Aorta (tissue), 5 donors: ENCODE data around the gene HES2. TPM values are rescaled to one million over a fixed set of nuclear protein-coding genes. Genes with fewer than 3 reads are reported as not detected.
"Not testable (repeated sequence)": the region's sequence is repeated elsewhere in the genome, so short reads cannot be mapped to it uniquely, and the experiment has no call there.

Experiments
- ATAC-seq: fragments of 200-7000 bp; cut with Tn5 transposase; one replicate; pipeline ENCODE4 v1.9.1; 2022; ENCODE audit warnings: moderate library complexity; ENCODE audit not compliant: low FRiP score
- DNase-seq, 2 donors: peaks; one replicate each; pipeline ENCODE4 v3.0.0-alpha.2; 2020
- H3K27ac ChIP-seq, 2 donors: one replicate each; pipeline ENCODE4 v1.5.1; 2013; ENCODE audit warnings: low read length in 2 of 2, mild to moderate bottlenecking in 2 of 2, moderate library complexity in 2 of 2, control low read depth in 1 of 2, inconsistent platforms in 1 of 2, low read depth in 1 of 2
- H3K27me3 ChIP-seq, 2 donors: one replicate each; pipeline ENCODE4 v1.6.1; 2013; ENCODE audit warnings: control low read depth in 1 of 2, low read length in 1 of 2, mild to moderate bottlenecking in 1 of 2, moderate library complexity in 1 of 2; ENCODE audit not compliant: insufficient read depth in 2 of 2, control insufficient read depth in 1 of 2
- H3K36me3 ChIP-seq, 2 donors: one replicate each; pipeline ENCODE4 v1.6.1; 2013; ENCODE audit warnings: control low read depth in 1 of 2, low read length in 1 of 2, mild to moderate bottlenecking in 1 of 2; ENCODE audit not compliant: insufficient read depth in 2 of 2, control insufficient read depth in 1 of 2
- H3K4me1 ChIP-seq, 2 donors: one replicate each; pipeline ENCODE4 v1.6.1; 2013; ENCODE audit warnings: low read length in 2 of 2, control low read depth in 1 of 2, mild to moderate bottlenecking in 1 of 2, moderate library complexity in 1 of 2; ENCODE audit not compliant: insufficient read depth in 2 of 2, control insufficient read depth in 1 of 2
- H3K4me3 ChIP-seq, 2 donors: one replicate each; pipeline ENCODE4 v1.5.1; 2013; ENCODE audit warnings: low read length in 2 of 2, control low read depth in 1 of 2, mild to moderate bottlenecking in 1 of 2
- H3K9me3 ChIP-seq: one replicate; pipeline ENCODE4 v1.6.1; 2013; ENCODE audit warnings: mild to moderate bottlenecking, low read length; ENCODE audit not compliant: control insufficient read depth
- WGBS, 2 donors: extraction: QIAGEN DNeasy Blood & Tissue Kit; methylation state at CpG; one replicate each; pipeline ENCODE4 v1.1.7; 2013; 5-methylcytosine and 5-hydroxymethylcytosine counted together
- intact Hi-C, 2 donors: fragments of 100-400 bp; cut with DNase I; formaldehyde crosslinking; loops; one replicate each; pipeline versions ENCODE4 v1.14.2 to v1.15.0; 2022
- polyA plus RNA-seq, 2 donors: library from polyadenylated mRNA; stranded (reverse); fragments of 200-250 nt; gene quantifications; one replicate each; pipeline ENCODE4 v1.2.3, GENCODE V29; 2013
- total RNA-seq, 2 donors: library from RNA; stranded (reverse); fragmentation: NEBNext Ultra II Directional; extraction: Animal tissue kit (Norgen Biotek cat#: 25700); gene quantifications; one replicate each; pipeline ENCODE4 v1.2.1, GENCODE V29; 2021
- donor health status: healthy with polysubstance abuse.
- donor health status: Bipolar disorder and iron deficiency.
- donor health status: DM: no; HTN: no; CAD: no.
- donor health status: DM: no; HTN: no; CAD: no.
- donor health status: DM: yes; HTN: yes; CAD: no.

The HES2 gene
- total and polyA plus RNA-seq, 4 donors: 0.49 to 1.4 TPM; not detected in 2

DNA sequence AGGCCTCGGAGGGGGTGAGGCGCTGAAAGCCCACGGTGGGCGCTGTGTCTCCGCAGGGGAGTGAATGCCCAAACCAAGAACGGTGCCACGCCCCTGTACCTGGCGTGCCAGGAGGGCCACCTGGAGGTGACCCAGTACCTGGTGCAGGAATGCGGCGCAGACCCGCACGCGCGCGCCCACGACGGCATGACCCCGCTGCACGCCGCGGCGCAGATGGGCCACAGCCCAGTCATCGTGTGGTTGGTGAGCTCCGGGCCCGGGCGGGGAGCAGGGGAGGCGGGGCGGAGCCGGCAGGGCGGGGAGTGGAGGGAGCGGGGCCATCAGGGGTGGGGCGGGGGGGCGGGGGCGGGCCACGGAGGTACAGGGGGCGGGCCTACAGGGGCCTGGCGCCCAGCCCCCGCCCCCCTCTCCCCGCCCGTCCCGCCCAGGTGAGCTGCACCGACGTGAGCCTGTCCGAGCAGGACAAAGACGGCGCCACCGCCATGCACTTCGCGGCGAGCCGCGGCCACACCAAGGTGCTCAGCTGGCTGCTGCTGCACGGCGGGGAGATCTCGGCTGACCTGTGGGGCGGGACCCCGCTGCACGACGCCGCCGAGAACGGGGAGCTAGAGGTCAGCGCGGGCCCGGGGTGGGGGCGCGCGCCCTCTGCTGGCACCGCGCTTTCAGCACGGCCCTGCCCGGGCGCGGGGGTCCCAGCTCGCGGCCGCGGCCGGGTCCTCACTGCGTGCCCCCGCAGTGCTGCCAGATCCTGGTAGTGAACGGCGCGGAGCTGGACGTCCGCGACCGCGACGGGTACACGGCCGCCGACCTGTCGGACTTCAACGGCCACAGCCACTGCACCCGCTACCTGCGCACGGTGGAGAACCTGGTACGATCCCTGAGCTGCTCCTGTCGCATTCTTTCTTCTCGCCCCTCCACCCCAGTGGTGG lies 20.7 kb upstream of the HES2 start:
- WGBS, 2 donors: 8 to 9% methylated on average over 66 to 100 of the region's 101 CpGs
- no peaks in the 10 kb centered on the region for H3K27me3 ChIP-seq
- H3K4me1 ChIP-seq: no peaks in the 10 kb centered on the region
- no peaks in the 10 kb centered on the region for H3K36me3 ChIP-seq
- no peak overlapping the region for H3K27ac ChIP-seq
- intact Hi-C loops: no loop called here
- DNase-seq (no peak), ATAC-seq (no peak)
- no peak overlapping the region for H3K4me3 ChIP-seq
- H3K9me3 ChIP-seq: no peaks in the 10 kb centered on the region

DNA sequence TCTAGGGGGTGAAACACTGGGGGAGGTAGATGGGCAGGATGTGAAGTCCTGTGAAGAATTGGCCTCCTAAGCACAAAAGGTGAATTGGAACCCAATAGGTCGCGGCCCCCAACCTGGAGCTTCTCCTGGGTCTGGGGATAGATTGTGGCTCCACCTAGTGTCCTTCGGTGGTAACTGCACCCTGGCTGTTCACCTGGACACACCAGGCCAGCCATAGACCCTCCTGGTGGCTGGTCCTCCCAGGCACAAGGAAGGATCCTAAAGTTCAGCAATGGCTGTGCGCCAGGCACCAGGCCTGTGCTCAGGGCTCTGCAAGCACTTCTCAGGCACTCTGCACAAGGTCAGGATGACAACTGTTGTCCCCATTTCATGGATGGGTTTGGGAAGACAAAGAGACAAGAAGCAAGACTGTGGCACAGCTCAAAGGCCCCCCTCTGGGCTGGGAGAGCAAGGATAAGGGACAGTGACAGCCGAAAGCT lies 18.4 kb upstream of the HES2 start:
- DNase-seq (peak in 1 of 2 donors; percentile 87), ATAC-seq (peak; percentile 72)
- Histone ChIP-seq H3K36me3 (no peaks in the 10 kb centered on the region), H3K27me3 (no peaks in the 10 kb centered on the region), H3K4me1 (no peaks in the 10 kb centered on the region), H3K4me3 (no peak overlapping the region), H3K9me3 (no peaks in the 10 kb centered on the region), H3K27ac (no peak overlapping the region)
- 10 to 16% methylated on average over 5 of the region's 5 CpGs for WGBS, 2 donors
- intact Hi-C loops: loop anchor here in 1 of 2 donors (1.0 kb wide), 1 partner anchor 192 kb away; no protein-coding TSS in a partner anchor

DNA sequence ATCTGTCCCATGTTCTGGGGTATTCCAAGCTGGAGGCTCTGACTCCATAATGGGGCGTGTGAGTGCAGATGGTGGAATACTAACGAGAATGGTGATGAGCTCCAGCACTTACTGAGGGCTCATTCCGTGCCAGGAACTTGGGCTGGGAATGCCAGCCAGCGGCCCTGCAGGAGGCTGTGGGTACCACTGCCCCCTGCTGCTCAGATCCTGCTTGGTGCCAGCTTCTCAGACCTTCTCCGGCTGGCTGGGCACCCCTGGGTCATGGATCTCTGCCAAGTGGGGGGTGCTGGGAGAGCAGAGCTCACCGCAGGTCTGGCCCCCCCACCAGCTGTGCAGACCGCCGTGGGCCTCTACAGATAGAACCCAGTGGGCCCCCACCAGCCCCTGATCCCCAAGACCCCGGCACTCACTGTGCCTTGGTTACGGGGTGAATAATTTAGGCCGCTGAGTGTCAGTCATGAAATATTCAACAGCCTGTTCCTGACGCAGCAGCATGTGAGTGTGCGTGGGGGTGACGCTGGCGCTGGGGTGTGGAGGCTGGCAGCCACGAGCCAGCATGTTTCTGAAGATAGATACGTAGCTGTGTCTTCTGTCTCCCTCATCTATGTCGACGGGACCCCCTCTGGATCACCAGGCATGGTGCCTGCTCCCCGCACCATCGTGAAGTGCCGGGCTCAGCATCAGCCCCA lies 17.4 kb upstream of the HES2 start:
- H3K27ac ChIP-seq, H3K4me3 ChIP-seq, intact Hi-C loops, ATAC-seq, H3K36me3 ChIP-seq, H3K9me3 ChIP-seq, H3K4me1 ChIP-seq, H3K27me3 ChIP-seq, DNase-seq: not testable (repeated sequence)
- WGBS, 2 donors: 43 to 44% methylated on average over 22 of the region's 22 CpGs

DNA sequence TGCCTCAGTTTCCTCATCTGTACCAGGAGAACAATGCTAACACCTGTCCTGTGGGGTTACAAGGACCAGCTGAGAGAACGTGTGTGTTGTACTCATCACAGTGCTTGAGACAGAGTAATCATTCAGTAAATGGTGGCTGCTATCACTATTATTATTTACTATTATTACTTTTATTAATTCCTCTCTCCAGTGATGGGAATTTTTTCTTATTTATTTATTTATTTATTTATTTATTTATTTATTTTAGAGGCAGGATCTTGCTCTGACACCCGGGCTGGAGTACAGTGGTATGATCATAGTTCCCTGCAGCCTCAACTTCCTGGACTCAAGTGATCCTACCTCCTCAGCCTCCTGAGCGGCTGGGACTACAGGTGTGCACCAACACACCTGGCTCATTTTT lies 16.6 kb upstream of the HES2 start:
- ATAC-seq, H3K36me3 ChIP-seq, H3K27me3 ChIP-seq, H3K4me3 ChIP-seq, H3K9me3 ChIP-seq, H3K4me1 ChIP-seq, intact Hi-C loops, DNase-seq, H3K27ac ChIP-seq: not testable (repeated sequence)
- 73 to 76% methylated on average over 3 of the region's 3 CpGs for WGBS, 2 donors

DNA sequence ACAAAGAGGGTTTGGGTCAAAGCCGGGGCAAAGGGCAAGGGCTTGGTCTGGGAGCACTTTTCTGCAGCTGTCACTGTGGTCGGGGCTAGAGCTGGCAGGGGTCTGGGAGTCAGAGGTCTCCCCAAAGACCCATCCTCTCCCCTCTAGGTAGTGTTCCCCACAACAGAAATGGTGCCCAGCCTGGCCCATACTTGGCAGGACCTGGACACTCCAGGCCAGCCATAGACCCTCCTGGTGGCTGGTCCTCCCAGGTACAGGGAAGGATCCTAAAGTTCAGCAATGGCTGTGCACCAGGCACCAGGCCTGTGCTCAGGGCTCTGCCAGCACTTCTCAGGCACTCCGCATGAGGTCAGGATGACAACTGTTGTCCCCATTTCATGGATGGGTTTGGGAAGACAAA lies 15.8 kb upstream of the HES2 start:
- intact Hi-C loops: no loop called here
- no peak for ATAC-seq
- Histone ChIP-seq H3K9me3 (no peaks in the 10 kb centered on the region), H3K27me3 (no peaks in the 10 kb centered on the region), H3K4me3 (no peak overlapping the region), H3K27ac (no peak overlapping the region), H3K4me1 (no peaks in the 10 kb centered on the region), H3K36me3 (no peaks in the 10 kb centered on the region)
- 97 to 98% methylated on average over 3 of the region's 3 CpGs for WGBS, 2 donors
- DNase-seq: no peak

DNA sequence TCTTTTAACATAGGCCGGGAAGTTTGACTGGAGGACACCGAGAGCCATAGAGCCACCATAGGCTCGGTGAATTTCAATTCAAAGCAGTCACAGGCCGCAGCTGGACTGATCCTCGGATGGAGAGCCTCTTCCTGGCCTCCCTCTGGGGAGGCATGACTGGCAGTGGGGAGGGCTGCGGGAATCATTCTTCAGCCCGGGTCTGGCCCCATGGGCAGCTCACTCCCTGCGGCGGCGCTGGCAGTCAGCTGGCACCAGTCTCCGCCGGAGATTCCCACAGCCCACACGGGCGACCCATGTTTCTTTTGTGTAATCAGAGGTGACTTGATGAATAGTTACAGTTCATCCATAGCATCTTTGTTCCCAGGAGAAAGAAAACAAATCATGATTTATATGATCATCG lies 15.4 kb upstream of the HES2 start:
- Histone ChIP-seq H3K36me3 (no peaks in the 10 kb centered on the region), H3K9me3 (no peaks in the 10 kb centered on the region), H3K27ac (no peak overlapping the region), H3K27me3 (no peaks in the 10 kb centered on the region), H3K4me3 (no peak overlapping the region), H3K4me1 (no peaks in the 10 kb centered on the region)
- no peak for DNase-seq
- intact Hi-C loops: no loop called here
- 91 to 92% methylated on average over 15 of the region's 15 CpGs for WGBS, 2 donors
- no peak for ATAC-seq

DNA sequence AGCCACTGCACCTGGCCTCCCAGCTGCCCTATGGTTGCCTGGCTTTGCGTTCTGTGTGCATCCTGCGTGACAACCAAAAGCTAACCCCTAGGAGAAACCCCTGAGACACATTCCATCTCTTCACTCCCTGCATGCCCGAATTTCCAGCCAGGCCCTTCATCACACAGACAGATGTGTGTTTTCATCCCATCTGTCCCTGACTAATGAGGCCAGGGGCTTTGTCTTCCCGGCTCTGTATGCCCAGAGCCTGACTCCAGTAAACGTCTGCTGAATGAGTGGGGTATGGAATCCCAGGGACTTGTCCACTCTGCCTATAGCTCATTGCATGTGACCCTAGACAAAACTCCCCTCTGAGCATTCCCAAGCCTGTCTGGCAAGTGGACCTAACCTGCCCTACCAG lies 14.5 kb upstream of the HES2 start:
- no peaks in the 10 kb centered on the region for H3K4me1 ChIP-seq
- no peak overlapping the region for H3K4me3 ChIP-seq
- 82 to 91% methylated on average over 5 of the region's 5 CpGs for WGBS, 2 donors
- no peaks in the 10 kb centered on the region for H3K9me3 ChIP-seq
- DNase-seq (no peak), ATAC-seq (no peak)
- no peaks in the 10 kb centered on the region for H3K36me3 ChIP-seq
- intact Hi-C loops: no loop called here
- H3K27me3 ChIP-seq: no peaks in the 10 kb centered on the region
- H3K27ac ChIP-seq: no peak overlapping the region

DNA sequence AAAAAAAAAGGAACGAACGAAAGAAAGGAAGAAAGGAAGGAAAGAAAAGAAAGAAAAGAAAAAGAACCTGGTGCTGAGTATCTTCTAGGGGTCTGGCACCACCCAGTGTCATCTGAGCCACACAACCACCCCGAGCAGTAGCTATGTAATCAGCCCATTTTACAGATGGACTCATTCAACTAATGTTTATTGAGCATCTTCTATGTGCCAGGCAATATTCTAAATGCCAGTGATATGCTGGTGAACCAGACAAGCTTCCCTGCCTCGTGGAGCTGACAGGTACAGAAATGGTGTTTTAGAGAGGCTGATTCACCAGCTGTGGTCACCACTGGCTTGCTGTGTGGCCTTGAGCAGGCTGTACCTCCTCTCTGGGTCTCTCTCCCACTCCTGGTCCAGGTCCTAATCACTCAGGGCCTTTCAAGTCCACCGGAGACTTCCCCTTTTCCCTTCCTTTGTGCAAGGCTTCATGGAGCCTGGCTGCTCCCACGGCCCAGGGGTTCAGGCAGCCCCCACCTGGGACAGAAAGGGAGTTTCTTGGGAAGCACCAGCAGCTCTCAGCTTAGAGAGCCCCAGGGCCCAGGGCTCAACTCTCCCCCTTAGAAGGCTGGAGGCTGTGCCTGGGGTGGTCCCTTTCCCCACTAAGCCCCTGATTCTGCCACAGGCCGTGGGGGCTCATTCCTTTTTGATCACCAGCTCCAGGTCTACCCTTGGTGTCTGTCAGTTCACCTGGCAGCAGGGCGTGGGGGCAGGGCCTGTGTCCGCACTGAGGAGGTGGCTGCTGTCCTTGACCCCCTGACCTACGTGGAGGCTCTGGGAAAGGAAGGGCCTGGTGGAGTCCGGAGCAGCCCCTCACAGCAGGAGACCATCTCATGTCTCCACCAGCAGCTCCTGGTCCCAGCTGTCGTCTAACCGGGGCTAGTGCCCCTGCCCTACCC lies 12.2 kb upstream of the HES2 start:
- H3K4me1 ChIP-seq, ATAC-seq, intact Hi-C loops, H3K27ac ChIP-seq, H3K4me3 ChIP-seq, DNase-seq, H3K36me3 ChIP-seq, H3K9me3 ChIP-seq, H3K27me3 ChIP-seq: not testable (repeated sequence)
- 88 to 89% methylated on average over 11 to 13 of the region's 13 CpGs for WGBS, 2 donors
